Parietal lobe (tissue), 2 donors: ENCODE results near the gene OR10P1. TPM values are rescaled to one million over a fixed set of nuclear protein-coding genes. Genes with fewer than 3 reads are reported as not detected.

Experiments used
- small RNA-seq: library from RNA; depleted of rRNA; stranded (forward); fragments of <200 nt; gene quantifications from one replicate; pipeline ENCODE3, GENCODE V24; 2014; ENCODE audit warnings: low replicate concordance
- total RNA-seq: library from RNA; depleted of rRNA; stranded (reverse); fragments of >200 nt; gene quantifications from one replicate; pipeline ENCODE4 v1.2.3, GENCODE V29; 2014

OR10P1 gene, protein sequence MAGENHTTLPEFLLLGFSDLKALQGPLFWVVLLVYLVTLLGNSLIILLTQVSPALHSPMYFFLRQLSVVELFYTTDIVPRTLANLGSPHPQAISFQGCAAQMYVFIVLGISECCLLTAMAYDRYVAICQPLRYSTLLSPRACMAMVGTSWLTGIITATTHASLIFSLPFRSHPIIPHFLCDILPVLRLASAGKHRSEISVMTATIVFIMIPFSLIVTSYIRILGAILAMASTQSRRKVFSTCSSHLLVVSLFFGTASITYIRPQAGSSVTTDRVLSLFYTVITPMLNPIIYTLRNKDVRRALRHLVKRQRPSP
- total RNA-seq: not detected

DNA sequence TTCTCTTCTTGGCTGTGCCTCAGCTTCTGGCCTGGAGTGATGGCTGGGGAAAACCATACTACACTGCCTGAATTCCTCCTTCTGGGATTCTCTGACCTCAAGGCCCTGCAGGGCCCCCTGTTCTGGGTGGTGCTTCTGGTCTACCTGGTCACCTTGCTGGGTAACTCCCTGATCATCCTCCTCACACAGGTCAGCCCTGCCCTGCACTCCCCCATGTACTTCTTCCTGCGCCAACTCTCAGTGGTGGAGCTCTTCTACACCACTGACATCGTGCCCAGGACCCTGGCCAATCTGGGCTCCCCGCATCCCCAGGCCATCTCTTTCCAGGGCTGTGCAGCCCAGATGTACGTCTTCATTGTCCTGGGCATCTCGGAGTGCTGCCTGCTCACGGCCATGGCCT, at the start of gene OR10P1:
OR10P1 (plus strand) TSS at position 40 of the 400 bp plus-strand sequence; CDS start at position 40, 0 bp downstream.

Small RNA genes lying within 50 kb of the gene (small RNA-seq; reads per million reads assigned to genes)
- not detected for gene AC009779.5

Other genes starting within 250 kb of the OR10P1 start
- gene OR6C65, start 236.4 kb upstream of the OR10P1 start, total RNA-seq: not detected
- not detected for gene OR6C76, start 210.6 kb upstream of the OR10P1 start, total RNA-seq
- gene OR6C2, start 192.8 kb upstream of the OR10P1 start, total RNA-seq: not detected
- gene OR6C70, start 166.8 kb upstream of the OR10P1 start, total RNA-seq: not detected
- not detected for gene OR6C68, start 144.5 kb upstream of the OR10P1 start, total RNA-seq
- not detected for gene OR6C4, start 87.3 kb upstream of the OR10P1 start, total RNA-seq
- gene OR2AP1, start 64.4 kb upstream of the OR10P1 start, total RNA-seq: not detected
- gene ITGA7, start 71.0 kb downstream of the OR10P1 start, total RNA-seq: 11.6 TPM
- 22.8 TPM for gene BLOC1S1, start 79.2 kb downstream of the OR10P1 start, total RNA-seq
- 9.1 TPM for gene RDH5, start 83.5 kb downstream of the OR10P1 start, total RNA-seq
- 119 TPM for gene CD63, start 92.1 kb downstream of the OR10P1 start, total RNA-seq
- gene GDF11, start 106.2 kb downstream of the OR10P1 start, total RNA-seq: 11.0 TPM
- 84.2 TPM for gene SARNP, start 180.8 kb downstream of the OR10P1 start, total RNA-seq
- 5.9 TPM for gene ORMDL2, start 181.1 kb downstream of the OR10P1 start, total RNA-seq
- gene DNAJC14, start 192.7 kb downstream of the OR10P1 start, total RNA-seq: 31.9 TPM
- gene MMP19, start 206.0 kb downstream of the OR10P1 start, total RNA-seq: not detected